T-helper 17 cell (primary cell): ENCODE data around the gene PRLH. TPM values are rescaled to one million over a fixed set of nuclear protein-coding genes. Genes with fewer than 3 reads are reported as not detected.

Experiments used
- ATAC-seq: fragments of 150-1000 bp; cut with Tn5 transposase; 2 replicates; pipeline ENCODE4 v1.10.0; 2021; ENCODE audit warnings: mild to moderate bottlenecking, moderate library complexity
- DNase-seq, 3 donors: peaks; one replicate each; pipeline versions ENCODE4 v3.0.0 to v3.0.0-alpha.2; 2020 to 2021
- H3K9me3 ChIP-seq: one replicate; pipeline ENCODE4 v1.7.0; 2013; ENCODE audit warnings: low read length, mild to moderate bottlenecking; ENCODE audit not compliant: control insufficient read depth, poor library complexity, severe bottlenecking
- H3K27ac Mint-ChIP-seq: one replicate; pipeline ENCODE4 v1.8.0; 2022; ENCODE audit warnings: mild to moderate bottlenecking, moderate library complexity, mixed read lengths
- H3K27me3 Mint-ChIP-seq: one replicate; pipeline ENCODE4 v1.8.0; 2022; ENCODE audit warnings: mixed read lengths
- H3K36me3 Mint-ChIP-seq: one replicate; pipeline ENCODE4 v1.8.0; 2022; ENCODE audit warnings: low read depth, mixed read lengths
- H3K4me1 Mint-ChIP-seq: one replicate; pipeline ENCODE4 v1.8.0; 2022; ENCODE audit warnings: mild to moderate bottlenecking, mixed read lengths
- H3K4me3 Mint-ChIP-seq: one replicate; pipeline ENCODE4 v1.8.0; 2022; ENCODE audit warnings: mild to moderate bottlenecking, moderate library complexity, mixed read lengths
- total RNA-seq, 4 donors: library from RNA in 2 of 4; stranded (reverse) in 2 of 4; gene quantifications; one replicate each; pipeline ENCODE4 v1.2.3 and lab custom pipeline; 2022 to 2026

Gene PRLH
- total RNA-seq, 2 donors from 2014 or later, result not detected

- no peaks in the 10 kb centered on the region for H3K36me3 Mint-ChIP-seq
- no peak for ATAC-seq
Observed at GRCh38 chr2:237533668-237534161, 32.7 kb upstream of the PRLH start.

GRCh38 chr2:237534380-237534779, 32.0 kb upstream of the PRLH start:
- ATAC-seq (no peak), DNase-seq (no peak)
- Mint-ChIP-seq H3K27me3 (peaks cover 28% of the 10 kb centered on the region), H3K4me3 (no peak overlapping the region), H3K36me3 (no peaks in the 10 kb centered on the region), H3K27ac (no peak overlapping the region), H3K4me1 (peaks cover under 1% of the 10 kb centered on the region)
- H3K9me3 ChIP-seq, result no peaks in the 10 kb centered on the region

More at GRCh38 chr2:237533668-237534161, 32.7 kb upstream of the PRLH start:
- peaks cover 26% of the 10 kb centered on the region for H3K27me3 Mint-ChIP-seq
- peaks cover 2% of the 10 kb centered on the region for H3K4me1 Mint-ChIP-seq
- no peak overlapping the region for H3K27ac Mint-ChIP-seq
- DNase-seq, result no peak
- no peaks in the 10 kb centered on the region for H3K9me3 ChIP-seq
- no peak overlapping the region for H3K4me3 Mint-ChIP-seq

GRCh38 chr2:237535385-237536082, 30.8 kb upstream of the PRLH start:
- ATAC-seq (no peak), DNase-seq (no peak)
- H3K4me1 Mint-ChIP-seq, result peaks cover 3% of the 10 kb centered on the region
- H3K27ac Mint-ChIP-seq, result no peak overlapping the region
- H3K9me3 ChIP-seq, result no peaks in the 10 kb centered on the region
- H3K27me3 Mint-ChIP-seq, result peaks cover 36% of the 10 kb centered on the region
- no peak overlapping the region for H3K4me3 Mint-ChIP-seq
- H3K36me3 Mint-ChIP-seq, result peaks cover 2% of the 10 kb centered on the region

GRCh38 chr2:237536083-237536415, 30.3 kb upstream of the PRLH start:
- peaks cover 37% of the 10 kb centered on the region for H3K27me3 Mint-ChIP-seq
- ATAC-seq, result no peak
- H3K27ac Mint-ChIP-seq, result no peak overlapping the region

GRCh38 chr2:237536617-237537016, 29.8 kb upstream of the PRLH start:
- H3K9me3 ChIP-seq, result no peaks in the 10 kb centered on the region
- Mint-ChIP-seq H3K36me3 (peaks cover 2% of the 10 kb centered on the region), H3K27me3 (peaks cover 43% of the 10 kb centered on the region), H3K27ac (no peak overlapping the region), H3K4me1 (peaks cover 4% of the 10 kb centered on the region), H3K4me3 (no peak overlapping the region)
- ATAC-seq (no peak), DNase-seq (no peak)

More at GRCh38 chr2:237536083-237536415, 30.3 kb upstream of the PRLH start:
- H3K4me3 Mint-ChIP-seq, result no peak overlapping the region
- H3K9me3 ChIP-seq, result no peaks in the 10 kb centered on the region
- peaks cover 2% of the 10 kb centered on the region for H3K36me3 Mint-ChIP-seq
- H3K4me1 Mint-ChIP-seq, result peaks cover 3% of the 10 kb centered on the region
- DNase-seq, result no peak

GRCh38 chr2:237538001-237538720, 28.2 kb upstream of the PRLH start:
- H3K27ac Mint-ChIP-seq, result no peak overlapping the region
- peaks cover 2% of the 10 kb centered on the region for H3K36me3 Mint-ChIP-seq
- ATAC-seq (no peak), DNase-seq (no peak)
- H3K4me1 Mint-ChIP-seq, result peaks cover 5% of the 10 kb centered on the region
- H3K27me3 Mint-ChIP-seq, result peaks cover 44% of the 10 kb centered on the region
- H3K4me3 Mint-ChIP-seq, result no peak overlapping the region
- no peaks in the 10 kb centered on the region for H3K9me3 ChIP-seq

GRCh38 chr2:237538901-237539300, 27.5 kb upstream of the PRLH start:
- no peak overlapping the region for H3K4me3 Mint-ChIP-seq
- H3K27me3 Mint-ChIP-seq, result peaks cover 44% of the 10 kb centered on the region
- H3K36me3 Mint-ChIP-seq, result peaks cover 2% of the 10 kb centered on the region
- H3K4me1 Mint-ChIP-seq, result peaks cover 5% of the 10 kb centered on the region
- H3K27ac Mint-ChIP-seq, result no peak overlapping the region
- H3K9me3 ChIP-seq, result no peaks in the 10 kb centered on the region
- no peak for DNase-seq
- ATAC-seq, result no peak

GRCh38 chr2:237539681-237540080, 26.7 kb upstream of the PRLH start:
- H3K36me3 Mint-ChIP-seq, result peaks cover 2% of the 10 kb centered on the region
- ATAC-seq (no peak), DNase-seq (no peak)
- peaks cover 44% of the 10 kb centered on the region for H3K27me3 Mint-ChIP-seq
- H3K4me3 Mint-ChIP-seq, result no peak overlapping the region
- H3K9me3 ChIP-seq, result no peaks in the 10 kb centered on the region
- peaks cover 5% of the 10 kb centered on the region for H3K4me1 Mint-ChIP-seq
- H3K27ac Mint-ChIP-seq, result no peak overlapping the region

- H3K9me3 ChIP-seq, result no peaks in the 10 kb centered on the region
- Mint-ChIP-seq H3K27ac (no peak overlapping the region), H3K4me1 (peaks cover 5% of the 10 kb centered on the region), H3K36me3 (peaks cover 2% of the 10 kb centered on the region), H3K4me3 (no peak overlapping the region), H3K27me3 (peaks cover 44% of the 10 kb centered on the region)
- DNase-seq (no peak), ATAC-seq (no peak)
Observed at GRCh38 chr2:237540223-237540775, 26.1 kb upstream of the PRLH start.

GRCh38 chr2:237540823-237541222, 25.6 kb upstream of the PRLH start:
- ATAC-seq (no peak), DNase-seq (no peak)
- Mint-ChIP-seq H3K4me1 (peaks cover 5% of the 10 kb centered on the region), H3K27ac (no peak overlapping the region), H3K4me3 (no peak overlapping the region), H3K27me3 (peaks cover 44% of the 10 kb centered on the region), H3K36me3 (peaks cover 2% of the 10 kb centered on the region)
- no peaks in the 10 kb centered on the region for H3K9me3 ChIP-seq

GRCh38 chr2:237541243-237541642, 25.1 kb upstream of the PRLH start:
- no peak overlapping the region for H3K4me3 Mint-ChIP-seq
- H3K4me1 Mint-ChIP-seq, result peaks cover 5% of the 10 kb centered on the region
- H3K9me3 ChIP-seq, result no peaks in the 10 kb centered on the region
- DNase-seq, result no peak
- H3K36me3 Mint-ChIP-seq, result peaks cover 2% of the 10 kb centered on the region
- H3K27ac Mint-ChIP-seq, result no peak overlapping the region
- H3K27me3 Mint-ChIP-seq, result peaks cover 41% of the 10 kb centered on the region
- ATAC-seq, result no peak

- Mint-ChIP-seq H3K36me3 (peaks cover 2% of the 10 kb centered on the region), H3K27me3 (peaks cover 33% of the 10 kb centered on the region), H3K4me1 (peaks cover 9% of the 10 kb centered on the region), H3K27ac (no peak overlapping the region), H3K4me3 (no peak overlapping the region)
- DNase-seq (no peak), ATAC-seq (no peak)
- no peaks in the 10 kb centered on the region for H3K9me3 ChIP-seq
Observed at GRCh38 chr2:237542001-237542704, 24.2 kb upstream of the PRLH start.
